GM20431 (cell line): Measurements from ENCODE around the gene ZFC3H1.

Source experiments
- in situ Hi-C: fragments of 300-500 bp; cut with MseI, MboI; formaldehyde crosslinking; loops from one replicate; pipeline ENCODE4 v1.15.0; 2020; ENCODE audit warnings: low sequenced_read_pairs; ENCODE audit not compliant: unreplicated experiment

Gene ZFC3H1

DNA sequence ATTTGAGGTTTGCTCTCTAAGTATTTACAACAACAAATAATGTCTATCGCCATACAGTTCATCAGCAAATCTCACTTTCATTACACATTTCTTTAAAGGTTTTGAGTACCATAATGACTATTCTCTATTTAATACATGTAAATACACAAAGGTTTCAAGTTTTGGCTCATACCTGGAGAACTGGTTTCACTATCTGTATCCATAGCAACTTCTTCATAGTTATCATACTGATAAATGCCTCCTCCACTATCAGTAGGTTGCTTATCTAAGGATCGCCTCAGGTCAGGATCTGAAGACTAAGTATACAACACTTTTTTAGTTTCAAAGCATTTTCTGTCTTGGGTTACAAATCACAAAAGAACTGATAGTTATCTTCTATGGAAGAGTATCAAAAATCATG lies 21.4 kb downstream of the ZFC3H1 start:
- in situ Hi-C loops: no loop called here

DNA sequence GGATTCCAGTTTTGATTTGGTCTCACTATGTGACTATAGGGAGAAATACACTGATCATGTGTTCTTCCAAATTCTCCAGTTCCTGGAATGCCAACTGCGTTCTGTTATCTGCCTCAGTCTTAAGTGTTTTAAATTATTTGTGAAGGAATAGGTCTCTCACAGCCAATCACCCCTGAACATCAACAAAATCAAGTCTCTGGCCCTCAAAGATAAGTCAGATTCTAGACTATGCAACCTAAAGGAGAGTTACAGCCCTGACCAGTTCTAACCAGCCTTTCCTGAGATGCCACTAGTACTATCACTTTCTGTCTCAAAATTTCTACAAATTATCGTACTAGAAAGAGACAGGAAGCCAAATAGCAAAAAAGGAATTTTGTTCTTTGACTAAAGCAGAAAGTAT lies 22.3 kb downstream of the ZFC3H1 start:
- in situ Hi-C loops: no loop called here

DNA sequence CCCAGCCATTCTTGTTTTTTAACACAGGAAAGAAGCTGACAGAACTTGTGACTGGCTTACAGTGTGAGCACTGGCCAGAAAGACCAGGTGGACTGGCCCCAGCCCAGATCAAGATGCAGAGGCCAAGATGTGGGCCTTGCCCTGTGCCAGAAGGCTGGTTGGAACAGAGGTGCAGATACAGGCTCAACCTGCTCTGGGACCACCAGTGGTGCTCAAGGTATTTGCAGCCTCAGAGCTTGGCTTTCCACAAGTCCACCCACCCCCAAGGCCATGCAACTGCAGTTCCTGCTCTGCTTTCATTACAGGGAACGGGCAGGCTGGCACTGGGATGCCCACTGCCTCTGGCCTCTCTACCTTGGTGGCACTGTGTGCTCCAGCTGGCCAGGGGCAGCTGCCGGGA lies 23.3 kb downstream of the ZFC3H1 start:
- in situ Hi-C loops: no loop called here

DNA sequence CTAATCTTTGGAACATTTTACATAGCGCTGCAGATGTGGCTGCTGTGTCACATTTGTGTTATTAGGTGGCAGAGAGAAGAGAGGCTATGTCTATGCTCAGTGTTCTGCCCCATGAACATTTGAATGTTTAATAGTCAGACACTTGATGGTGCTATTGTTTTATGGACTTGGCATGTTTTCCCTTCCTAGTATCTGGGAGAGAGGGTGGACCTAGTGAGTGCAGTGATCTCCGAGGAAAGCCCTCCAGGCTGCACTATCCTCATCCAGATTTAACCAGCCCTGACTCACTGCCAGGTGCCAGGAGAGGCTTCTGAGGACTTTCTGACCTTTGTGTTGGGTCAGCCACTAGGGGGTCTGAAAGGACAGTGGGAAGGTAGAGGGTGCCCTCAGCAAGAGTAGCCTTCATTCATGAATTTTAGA lies 24.3 kb downstream of the ZFC3H1 start:
- in situ Hi-C loops: no loop called here

DNA sequence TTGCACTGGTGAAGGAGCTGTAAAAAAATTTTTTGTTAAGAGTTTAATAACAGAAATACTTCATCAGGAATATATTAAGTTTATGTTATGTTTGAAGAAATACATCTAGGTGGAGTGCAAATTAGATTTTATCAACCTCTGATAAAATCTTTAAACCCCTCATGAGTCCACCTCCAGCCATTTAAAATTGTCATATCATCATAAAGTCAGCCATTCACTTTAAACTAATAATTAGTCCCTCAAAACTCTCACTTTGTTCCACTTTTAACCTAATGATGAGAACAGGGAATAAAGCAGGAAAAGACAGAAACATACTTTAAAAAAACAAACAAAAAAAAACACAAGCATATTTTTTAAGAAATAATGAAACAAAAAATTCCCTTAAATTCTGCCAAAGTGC lies 25.1 kb downstream of the ZFC3H1 start:
- in situ Hi-C loops: no loop called here

DNA sequence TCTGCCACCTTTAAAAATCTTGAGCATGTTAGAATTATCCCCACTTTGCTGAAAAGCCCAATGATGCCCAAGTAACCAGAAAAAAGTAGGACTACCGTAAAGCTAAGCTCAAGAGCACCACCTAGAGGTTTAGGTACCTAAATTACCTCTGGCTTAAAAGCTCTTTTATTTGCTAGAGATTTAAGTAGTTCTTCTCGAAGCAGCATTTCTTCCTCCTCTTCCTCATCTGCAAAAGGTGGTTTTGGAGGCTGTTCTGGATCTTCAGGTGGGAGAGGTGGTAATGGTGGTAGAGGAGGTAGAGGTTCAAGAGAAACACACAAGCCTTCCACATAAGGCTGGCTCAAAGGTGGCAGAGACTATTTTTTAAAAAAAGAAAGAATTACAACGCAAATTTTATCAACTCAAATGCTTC lies 26.9 kb downstream of the ZFC3H1 start:
- in situ Hi-C loops: no loop called here

DNA sequence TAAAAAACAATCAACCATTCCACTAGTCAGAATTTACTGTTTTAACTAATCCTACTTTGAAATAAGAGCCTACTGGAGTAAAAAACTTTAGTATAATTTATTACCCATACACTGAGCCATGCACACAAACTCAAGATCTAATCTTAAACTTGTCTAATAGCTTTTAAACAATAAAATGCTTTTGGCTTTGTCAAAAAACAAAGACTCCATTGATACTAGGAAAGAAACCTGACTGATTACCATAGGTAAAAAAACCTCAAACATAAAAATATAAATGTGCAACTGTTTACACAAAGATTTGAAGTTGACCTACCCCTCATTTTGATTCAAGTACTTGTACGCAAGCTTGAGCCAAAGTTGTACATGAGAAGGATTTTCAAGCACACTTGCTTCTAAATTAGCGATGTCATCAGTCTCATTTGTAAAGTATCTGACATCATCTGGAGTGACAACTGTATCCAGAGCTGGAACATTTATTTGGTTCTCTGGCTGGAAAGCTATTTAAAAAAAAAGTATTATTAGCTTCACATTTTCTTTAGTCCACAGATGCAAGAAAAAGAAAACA lies 36.1 kb downstream of the ZFC3H1 start:
- in situ Hi-C loops: no loop called here

DNA sequence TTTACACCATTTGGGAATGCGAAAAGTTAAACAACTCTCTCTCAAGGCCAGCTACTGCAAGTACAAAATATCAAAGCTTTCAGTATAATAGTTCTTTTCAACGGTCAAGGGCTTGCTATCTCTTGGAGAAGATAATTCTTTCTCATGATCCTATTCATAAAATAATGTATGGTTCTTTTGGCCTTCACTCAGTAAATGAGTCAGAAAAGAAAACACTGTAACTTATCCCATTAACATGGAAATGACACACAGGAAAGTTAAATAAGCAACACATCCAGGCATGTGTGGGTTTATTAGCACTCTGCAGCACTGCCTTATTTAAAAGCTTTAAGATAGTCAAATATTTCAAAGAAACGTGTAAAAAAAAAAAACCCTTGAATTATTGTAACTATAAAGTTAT lies 36.9 kb downstream of the ZFC3H1 start:
- in situ Hi-C loops: no loop called here

DNA sequence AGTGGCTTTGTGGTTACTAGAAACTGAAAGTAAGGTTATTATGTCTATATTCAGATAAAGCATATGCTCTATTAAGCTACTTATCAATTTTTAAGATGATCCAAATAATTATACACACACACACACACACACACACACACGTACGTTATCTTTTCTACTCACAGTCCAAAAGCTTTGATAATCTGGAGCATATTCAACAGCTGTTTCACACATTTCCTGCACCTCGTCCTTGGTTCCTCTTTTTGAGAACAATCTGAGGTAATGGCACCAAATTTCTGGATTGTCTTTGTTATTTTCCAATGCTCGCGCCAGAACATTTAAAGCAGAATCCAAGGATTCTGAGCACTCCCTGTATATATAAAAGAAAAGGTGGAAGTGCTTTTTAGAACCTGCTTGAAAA lies 37.5 kb downstream of the ZFC3H1 start:
- in situ Hi-C loops: no loop called here

DNA sequence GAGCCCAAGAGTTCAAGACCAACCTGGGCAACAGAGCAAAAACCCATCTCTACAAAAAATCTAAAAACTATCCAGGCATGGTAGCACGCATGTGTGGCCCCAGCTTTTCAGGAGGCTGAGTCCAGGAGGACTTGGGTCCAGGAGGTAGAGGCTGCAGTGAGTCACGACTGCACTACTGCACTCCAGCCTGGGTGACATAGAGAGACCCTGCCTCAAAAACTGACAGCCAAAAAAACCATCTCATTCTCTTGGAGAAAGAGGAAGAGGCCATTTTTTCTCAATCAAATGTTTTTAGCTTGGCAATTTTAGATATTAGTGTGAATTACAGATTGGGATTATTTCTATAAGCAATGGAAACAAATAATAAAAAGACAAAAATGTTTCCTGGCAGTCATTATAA lies 38.2 kb downstream of the ZFC3H1 start:
- in situ Hi-C loops: no loop called here

DNA sequence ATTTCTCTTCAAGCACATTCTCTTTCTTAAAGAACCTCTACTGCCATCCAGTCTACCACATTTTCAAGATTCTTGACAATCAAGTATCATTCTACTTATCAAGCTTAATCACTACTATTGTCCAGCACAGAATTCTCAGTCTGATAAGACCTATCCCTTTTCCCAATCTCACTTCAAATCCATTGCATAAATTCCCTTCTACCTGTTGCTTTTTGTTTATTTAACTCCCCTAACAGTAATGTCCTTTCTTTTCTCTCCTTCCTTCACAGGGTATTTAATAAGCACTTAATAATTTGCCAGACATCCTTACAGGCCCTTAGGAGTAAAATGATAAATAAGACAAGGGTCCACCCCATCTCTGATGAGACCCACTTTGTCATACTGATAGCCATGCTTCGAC lies 41.7 kb downstream of the ZFC3H1 start:
- in situ Hi-C loops: no loop called here

DNA sequence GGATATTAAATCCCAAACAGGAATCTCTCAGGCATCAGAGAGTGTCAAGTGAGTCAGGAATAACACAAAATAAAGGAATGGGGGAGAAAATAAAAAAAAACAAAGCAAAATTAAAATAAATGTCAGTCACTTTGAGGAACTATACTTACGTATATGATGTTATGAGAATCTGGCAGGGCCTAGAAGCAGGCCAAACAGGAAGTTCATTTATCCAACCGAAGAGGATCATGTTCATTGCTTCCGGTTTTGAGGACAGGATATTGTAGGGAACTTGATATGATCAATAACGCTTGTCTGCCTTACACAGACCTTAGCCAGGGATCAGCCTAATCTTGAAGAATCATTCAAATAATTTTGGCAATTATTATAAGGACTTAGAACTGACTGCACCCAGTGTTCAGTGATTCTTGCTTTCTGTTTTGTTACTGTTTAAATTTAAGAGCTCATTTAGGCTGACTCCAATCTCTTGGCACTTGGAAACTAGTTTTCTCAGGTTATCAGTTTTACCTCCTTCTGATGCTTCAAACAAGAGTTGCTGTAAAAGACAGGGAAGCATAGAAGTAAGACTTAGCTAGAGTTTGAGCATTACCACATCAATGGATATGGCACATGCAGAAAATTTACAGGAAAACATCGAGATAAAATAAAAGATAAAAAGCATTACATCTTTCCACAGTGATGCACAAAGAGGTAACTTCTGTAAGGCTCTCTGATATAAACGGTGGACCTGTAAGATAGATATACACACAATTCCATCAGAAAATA lies 53.4 kb downstream of the ZFC3H1 start:
- in situ Hi-C loops: no loop called here

DNA sequence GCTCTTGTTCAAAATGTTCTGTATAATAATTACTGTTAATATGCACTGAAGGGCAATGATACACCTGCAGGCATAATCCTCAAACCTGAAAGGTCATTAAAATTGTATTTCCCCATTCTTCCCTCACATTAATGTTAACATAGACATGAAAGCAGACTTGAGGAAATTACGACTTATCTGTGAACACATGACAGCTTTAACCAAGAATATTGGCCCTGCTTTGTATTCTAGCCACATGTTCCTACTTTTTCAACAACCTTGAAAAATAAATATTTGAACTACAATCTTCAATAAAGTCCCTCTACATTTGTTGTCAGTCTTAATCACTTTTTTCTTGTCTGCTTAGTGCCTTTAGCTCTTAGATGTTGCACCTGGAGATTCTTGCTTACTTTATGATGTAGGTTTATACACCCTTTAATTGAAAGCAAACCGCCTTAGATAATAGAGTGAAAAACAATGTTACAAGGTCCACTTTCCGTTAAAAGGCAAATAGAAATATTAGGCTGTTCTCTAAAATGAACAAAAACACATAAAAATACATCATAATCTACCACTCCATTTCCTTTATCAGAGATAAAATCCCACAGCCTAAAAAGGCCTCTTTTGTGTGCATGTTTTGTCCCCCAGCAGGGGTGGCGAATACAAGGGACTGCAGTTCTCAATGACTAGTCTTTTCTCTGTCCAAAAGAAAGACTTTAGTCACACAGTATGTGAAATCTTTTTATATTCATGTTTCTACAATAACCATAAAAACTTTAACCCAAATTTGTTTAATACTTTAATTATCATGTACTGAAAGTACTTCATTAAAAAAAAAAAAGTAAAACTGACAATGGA lies 55.9 kb downstream of the ZFC3H1 start:
- in situ Hi-C loops: no loop called here

DNA sequence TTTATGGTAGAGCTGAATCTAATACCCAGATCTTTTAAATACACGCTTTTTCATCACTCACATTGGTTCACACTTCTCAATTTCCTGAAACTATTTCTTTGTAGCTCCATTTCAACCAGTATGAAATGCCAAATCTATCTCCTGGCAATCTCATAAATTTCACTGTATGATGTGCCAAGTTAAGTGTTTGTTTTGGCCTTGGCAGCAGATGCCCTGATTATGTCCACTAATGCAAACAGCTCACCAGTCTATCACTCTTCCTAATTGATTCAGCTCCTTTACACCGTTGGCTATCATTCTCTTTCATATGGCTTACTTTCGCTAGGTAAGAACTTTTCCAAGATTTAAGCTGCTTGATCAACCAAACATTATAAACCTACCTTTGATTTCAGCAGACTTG lies 58.6 kb downstream of the ZFC3H1 start:
- in situ Hi-C loops: no loop called here

DNA sequence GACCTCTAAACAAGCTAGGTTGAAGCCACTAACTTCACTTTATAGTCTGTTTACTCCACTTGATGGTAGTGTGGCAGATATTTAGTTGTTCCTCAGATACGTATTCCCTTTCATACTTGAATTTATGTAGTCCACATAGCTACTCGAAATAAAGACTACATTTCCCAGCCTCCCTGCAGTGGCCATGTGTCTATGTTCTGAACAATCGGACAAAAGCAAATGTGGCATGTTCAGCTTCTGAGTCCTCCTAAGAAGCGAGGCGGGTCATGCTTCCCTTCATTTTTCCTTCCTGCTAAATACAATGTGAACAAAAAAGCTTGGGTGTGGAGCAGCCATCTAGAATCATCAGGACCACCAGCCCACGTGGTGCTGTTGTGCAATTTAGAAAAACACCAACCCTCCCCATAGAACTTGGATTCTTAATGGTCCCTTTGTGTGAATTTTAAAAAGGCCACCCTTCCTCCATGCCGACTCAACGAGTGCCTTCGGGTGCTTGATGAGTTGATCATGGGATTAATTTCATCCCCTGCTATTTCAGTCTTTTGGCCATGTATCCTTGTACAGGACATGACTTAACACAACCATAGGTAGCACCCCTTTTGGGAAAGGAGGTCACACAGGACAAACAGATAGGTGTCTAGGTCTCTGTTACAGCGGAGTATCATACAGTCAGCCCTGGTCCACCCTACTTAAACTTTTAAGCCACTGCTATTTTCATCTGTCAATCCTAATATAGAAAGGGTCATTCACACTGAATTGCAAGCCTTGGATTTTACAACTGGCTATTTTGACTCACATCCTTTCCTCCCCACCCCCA lies 60.7 kb downstream of the ZFC3H1 start:
- in situ Hi-C loops: no loop called here

DNA sequence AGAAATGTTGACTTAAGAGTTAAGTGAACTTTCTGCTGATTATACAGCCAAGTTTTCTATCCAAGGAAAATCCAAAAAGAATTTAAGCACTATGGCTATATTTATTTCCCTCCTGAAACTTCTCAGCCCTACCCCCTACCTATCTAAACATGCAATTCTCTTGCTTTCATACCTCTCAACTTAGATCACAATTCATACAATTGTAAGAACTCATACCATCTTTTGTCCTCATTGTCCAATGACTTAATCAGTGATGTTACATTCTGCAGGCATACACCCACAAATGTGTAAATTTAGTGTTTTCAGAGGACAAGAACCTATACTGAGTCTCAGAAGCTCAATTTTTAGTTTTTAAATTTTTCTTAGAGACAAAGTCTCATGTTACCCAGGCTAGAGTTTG lies 62.1 kb downstream of the ZFC3H1 start:
- in situ Hi-C loops: no loop called here

DNA sequence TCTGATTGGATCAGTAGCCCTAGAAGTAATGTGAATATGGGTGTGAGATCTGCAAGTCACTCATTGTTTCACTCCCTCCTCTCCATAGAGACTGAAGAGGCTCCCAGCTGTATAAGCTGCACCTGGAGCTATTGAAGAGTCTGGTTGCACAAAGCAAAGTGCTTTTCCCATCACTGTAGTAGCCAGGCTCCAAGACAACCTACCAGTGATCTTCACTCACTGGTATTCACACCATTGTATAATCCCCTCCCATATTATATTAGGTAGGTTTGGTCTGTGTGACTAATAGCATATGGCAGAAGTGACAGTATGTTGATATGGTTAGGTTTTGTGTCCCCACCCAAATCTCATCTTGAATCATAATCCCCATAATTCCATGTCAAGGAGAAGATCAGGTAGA lies 64.4 kb downstream of the ZFC3H1 start:
- in situ Hi-C loops: no loop called here

DNA sequence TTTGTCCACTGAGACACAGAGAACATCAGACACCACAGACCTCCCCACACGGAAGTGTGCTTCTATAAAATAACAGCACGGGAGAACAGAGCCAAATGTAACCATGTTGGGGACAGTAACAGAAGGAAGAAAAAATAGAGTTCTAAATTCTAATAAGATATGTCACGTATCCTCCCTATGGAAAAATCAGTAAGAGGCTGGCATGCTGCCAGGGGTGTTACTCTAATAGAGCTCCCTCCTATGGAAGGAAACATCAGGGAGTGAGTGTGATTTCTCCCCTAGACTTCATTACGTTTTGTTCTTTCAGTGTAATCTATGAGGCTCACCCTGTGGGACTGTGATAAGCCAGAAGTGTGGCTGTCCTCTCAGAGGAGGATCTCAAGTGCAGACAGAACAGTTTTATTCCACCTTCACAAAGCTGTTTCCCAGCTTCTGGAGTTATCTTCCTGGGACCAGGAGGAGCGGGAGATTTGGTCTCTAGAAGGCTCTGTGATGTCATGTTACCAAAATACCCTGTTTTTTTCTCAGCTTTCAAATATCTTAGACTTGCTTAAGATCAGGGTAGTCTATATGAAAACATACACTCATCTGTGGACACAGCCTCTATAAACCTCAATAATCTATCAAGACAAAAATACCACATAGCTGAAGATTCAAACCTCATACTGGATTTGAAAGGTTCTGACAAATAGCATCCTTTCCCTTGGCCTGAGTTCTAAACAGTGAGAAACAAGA lies 69.3 kb downstream of the ZFC3H1 start:
- in situ Hi-C loops: no loop called here

DNA sequence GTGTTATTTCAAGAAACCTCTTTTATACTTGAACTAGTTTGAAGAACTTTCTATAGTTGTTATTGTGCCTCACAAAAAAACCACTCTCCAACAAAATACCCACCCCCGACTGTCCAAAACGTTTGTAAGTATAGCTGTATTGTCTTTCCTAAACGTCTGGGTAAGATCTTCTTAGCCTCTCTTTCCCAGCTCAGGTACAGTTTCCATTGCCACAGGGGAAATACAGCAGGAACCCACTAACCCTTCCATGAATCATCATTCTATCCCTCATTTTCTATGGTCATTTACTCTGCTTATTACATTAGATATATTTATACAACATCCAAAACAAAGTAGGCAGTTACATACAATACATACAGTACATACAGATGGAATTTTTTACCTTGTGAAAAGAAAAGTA lies 70.8 kb downstream of the ZFC3H1 start:
- in situ Hi-C loops: no loop called here

DNA sequence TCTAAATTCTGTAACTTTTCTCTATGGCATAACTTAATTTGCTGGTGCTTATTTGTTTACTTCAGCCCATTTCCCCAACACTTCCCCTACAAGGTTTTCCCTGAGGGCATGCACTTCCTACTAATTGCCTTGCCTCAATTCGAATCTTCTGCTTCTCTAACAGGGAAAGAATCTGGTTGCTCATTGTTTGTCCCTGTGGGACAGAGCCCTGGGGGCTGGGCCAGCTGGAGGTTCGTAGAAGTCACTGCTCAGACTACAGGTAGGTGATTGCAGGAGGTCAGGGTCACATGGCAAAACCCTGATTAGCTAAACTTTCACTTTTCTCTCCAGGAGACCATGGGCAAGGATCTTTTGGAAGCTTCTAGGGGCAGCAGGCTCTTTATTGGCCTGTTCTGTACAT lies 72.0 kb downstream of the ZFC3H1 start:
- in situ Hi-C loops: no loop called here
